Measurements from ENCODE around the gene SYT3.

SYT3 gene

GRCh38 chr19:50667177-50667758, 27.6 kb upstream of the SYT3 start:
- no peak overlapping the region for H3K27ac ChIP-seq
- TF ChIP-seq, protein P1, sequence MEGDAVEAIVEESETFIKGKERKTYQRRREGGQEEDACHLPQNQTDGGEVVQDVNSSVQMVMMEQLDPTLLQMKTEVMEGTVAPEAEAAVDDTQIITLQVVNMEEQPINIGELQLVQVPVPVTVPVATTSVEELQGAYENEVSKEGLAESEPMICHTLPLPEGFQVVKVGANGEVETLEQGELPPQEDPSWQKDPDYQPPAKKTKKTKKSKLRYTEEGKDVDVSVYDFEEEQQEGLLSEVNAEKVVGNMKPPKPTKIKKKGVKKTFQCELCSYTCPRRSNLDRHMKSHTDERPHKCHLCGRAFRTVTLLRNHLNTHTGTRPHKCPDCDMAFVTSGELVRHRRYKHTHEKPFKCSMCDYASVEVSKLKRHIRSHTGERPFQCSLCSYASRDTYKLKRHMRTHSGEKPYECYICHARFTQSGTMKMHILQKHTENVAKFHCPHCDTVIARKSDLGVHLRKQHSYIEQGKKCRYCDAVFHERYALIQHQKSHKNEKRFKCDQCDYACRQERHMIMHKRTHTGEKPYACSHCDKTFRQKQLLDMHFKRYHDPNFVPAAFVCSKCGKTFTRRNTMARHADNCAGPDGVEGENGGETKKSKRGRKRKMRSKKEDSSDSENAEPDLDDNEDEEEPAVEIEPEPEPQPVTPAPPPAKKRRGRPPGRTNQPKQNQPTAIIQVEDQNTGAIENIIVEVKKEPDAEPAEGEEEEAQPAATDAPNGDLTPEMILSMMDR (conservative IDR thresholded peaks at IDR 0.05), result no peak

DNA sequence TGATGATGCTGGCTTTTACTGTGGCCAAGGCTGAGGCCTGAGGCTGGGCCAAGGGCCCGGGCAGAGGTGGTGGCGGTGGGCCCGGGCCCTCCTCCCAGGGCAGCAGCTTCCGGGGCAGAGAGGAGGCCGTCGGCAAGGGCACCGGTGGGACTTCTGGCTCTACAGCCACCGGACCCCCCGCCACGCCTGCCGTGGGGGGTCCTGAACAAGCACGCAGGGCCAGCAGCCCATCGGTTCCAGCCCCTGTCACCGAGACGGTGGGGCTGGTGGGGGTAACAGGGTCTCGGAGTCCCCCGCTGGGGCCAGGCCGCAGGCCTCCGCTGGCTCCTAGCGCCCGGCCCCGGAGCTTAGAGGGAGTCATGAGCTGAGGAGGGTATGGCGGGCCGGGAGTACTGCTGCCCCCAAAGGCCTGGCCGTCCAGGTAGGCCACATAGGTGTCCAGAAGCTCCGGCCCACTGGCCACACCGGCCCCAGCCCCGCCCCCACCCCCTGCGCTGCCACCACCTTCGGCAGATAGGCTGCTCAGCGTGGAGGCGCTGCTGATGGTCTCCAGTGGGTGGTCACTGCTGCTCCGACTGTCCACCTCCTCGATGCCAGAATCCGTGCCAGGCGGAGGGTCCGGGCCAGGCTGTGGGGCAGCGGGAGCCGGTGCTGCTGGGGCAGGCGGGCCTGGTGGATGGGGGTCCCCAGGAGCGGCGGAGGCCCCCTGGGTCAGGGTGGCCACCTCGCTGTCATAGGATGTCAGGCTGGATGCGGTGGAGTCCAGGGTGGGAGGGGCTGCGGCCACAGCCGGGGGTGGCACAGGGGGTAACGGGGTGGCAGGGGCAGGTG, 26.9 kb upstream of the SYT3 start:
- TF ChIP-seq, protein P1 (conservative IDR thresholded peaks at IDR 0.05), result no peak
- no peak overlapping the region for H3K27ac ChIP-seq

GRCh38 chr19:50664204-50664603, 24.5 kb upstream of the SYT3 start:
- H3K27ac ChIP-seq, result no peak overlapping the region
- TF ChIP-seq, protein P1 (conservative IDR thresholded peaks at IDR 0.05), result no peak

DNA sequence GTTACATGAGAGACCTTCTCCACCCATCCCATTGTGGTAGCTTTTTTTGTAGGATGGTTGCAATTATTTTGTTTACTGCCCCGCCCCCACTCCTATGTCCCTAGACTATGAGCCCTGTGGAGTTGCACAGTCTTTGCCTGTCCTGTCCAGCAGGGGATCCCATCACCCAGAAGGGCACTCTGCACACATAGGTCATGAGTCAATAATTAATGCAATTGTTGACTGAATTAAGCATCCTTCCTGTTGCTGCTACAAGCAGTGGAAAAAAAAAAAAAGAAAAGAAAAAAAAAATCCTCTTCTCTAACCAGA, 23.8 kb upstream of the SYT3 start:
- no peak overlapping the region for H3K27ac ChIP-seq
- TF ChIP-seq, protein P1 (conservative IDR thresholded peaks at IDR 0.05), result peak; percentile 37

GRCh38 chr19:50662651-50663481, 23.2 kb upstream of the SYT3 start:
- TF ChIP-seq, protein P1 (conservative IDR thresholded peaks at IDR 0.05), result no peak
- H3K27ac ChIP-seq, result no peak overlapping the region

DNA sequence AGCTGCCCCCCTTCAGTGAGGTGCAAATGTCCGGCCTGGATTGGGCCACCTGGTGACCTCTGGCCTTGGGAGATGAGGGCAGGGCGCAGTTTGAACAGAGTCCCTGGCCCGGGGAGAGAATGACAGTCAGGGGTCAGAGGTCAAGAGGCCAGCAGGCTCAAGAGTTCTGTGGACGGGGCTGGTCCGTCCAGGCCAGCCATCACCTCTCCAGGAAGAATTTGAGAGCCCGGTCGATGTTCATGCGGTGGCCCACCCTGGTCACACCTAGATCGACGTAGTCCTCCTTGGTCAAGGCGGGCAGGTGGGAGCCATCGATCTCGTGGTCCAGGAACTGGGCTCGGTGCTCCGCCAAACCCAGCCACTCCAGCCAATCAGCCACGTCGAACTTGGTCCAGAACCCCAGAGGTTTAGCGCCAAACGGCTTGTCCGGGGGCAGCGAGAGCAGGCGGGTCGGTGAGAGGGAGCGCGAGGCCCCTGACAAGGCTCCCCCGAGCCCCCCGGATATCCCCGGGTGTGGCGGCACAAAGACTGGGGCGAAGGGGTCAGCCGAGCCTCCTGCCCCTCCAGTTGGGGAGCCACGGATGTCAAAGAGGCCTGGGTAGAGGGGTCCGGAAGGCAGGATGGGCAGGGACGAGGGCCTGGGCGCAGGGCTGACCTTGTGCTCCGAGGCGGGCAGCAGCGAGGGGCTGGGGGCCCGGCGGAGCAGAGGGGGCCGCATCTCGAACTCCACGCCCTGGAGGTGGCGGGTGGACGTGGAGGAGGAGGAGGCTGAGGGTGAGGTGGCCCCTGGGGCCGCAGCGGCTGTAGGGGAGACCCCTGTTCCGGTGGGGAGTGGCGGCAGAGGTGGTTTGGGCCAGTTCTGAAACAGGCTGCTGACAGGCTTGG, 22.3 kb upstream of the SYT3 start:
- TF ChIP-seq, protein P1 (conservative IDR thresholded peaks at IDR 0.05), result no peak
- H3K27ac ChIP-seq, result no peak overlapping the region
